ENCODE results near the gene SMIM45.
A peak's percentile ranks its signal among the peaks of the same experiment; 100 is the strongest.

The SMIM45 gene

DNA sequence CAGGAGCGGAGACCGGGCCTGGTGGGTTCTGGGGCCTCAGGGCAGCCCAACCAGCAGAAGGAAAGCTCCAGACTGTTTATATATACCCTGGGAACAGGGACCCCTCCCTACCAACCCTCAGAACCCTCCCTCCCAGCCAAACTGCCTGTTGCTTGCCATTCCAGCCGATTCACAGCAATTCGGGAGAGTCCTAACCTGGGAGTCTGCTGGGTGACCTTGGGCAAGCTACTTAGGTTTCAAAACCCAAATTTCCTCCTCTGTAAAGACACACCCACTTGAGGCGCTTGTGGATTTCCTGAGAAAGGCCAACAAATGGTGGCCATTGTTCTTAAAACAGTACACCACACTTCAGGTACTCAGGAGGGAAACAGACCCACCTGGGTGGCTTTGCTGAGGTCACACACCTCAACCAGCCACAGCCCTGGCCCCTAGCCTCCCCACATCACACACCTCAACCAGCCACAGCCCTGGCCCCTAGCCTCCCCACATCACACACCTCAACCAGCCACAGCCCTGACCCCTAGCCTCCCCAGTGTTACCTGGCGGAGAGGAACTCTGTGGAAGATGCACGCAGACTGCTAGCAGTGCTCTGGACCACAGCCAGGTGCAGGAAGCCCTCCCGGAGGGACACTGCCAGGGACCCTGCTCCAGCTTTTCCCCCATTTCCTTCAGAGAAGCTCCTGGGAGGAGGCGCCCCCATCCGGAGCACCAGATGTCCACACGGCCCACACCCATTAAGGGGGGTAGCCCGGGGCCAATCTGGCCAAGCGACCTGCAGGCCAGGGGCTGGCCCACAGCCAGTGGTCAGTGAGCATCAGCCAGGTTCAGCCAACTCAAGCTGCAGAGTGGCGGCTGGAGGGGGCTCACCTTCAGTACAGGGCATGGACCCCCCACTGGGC lies 43.3 kb upstream of the SMIM45 start (continued):
- TF ChIP-seq, protein P1, sequence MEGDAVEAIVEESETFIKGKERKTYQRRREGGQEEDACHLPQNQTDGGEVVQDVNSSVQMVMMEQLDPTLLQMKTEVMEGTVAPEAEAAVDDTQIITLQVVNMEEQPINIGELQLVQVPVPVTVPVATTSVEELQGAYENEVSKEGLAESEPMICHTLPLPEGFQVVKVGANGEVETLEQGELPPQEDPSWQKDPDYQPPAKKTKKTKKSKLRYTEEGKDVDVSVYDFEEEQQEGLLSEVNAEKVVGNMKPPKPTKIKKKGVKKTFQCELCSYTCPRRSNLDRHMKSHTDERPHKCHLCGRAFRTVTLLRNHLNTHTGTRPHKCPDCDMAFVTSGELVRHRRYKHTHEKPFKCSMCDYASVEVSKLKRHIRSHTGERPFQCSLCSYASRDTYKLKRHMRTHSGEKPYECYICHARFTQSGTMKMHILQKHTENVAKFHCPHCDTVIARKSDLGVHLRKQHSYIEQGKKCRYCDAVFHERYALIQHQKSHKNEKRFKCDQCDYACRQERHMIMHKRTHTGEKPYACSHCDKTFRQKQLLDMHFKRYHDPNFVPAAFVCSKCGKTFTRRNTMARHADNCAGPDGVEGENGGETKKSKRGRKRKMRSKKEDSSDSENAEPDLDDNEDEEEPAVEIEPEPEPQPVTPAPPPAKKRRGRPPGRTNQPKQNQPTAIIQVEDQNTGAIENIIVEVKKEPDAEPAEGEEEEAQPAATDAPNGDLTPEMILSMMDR (IDR thresholded peaks at IDR 0.05; ENCODE audit: control extremely low read depth in 1 of 3, insufficient read depth in 1 of 3, low read depth in 1 of 3, low read length in 3 of 3) = peak in 1 of 3 experiments; percentile 13; a peak in 1 of 4 replicates
- TF ChIP-seq GABPA (IDR thresholded peaks at IDR 0.05; ENCODE audit: borderline replicate concordance, insufficient read depth, low read length) = no peak
- TF ChIP-seq BCL11A (IDR thresholded peaks at IDR 0.05; ENCODE audit: low read depth in 2 of 2, low read length in 2 of 2) = no peak
- peak in 1 of 2 experiments; percentile 31; a peak in 1 of 4 replicates for TF ChIP-seq RAD21 (IDR thresholded peaks at IDR 0.05 in 1 of 2, conservative IDR thresholded peaks at IDR 0.05 in 1 of 2; ENCODE audit: low read depth in 2 of 2, low read length in 2 of 2)

Measured in H1 (cell line).